Subcutaneous adipose tissue (tissue), 4 donors: ENCODE data around the gene MBD3. TPM values are rescaled to one million over a fixed set of nuclear protein-coding genes. Genes with fewer than 3 reads are reported as not detected.

ENCODE experiments used
- total RNA-seq, 4 donors: library from RNA; depleted of rRNA; stranded (reverse); fragments of >200 nt; gene quantifications; one replicate each; pipeline ENCODE4 v1.1.0, GENCODE V29; 2016
- TF ChIP-seq, protein P1 (sequence below): fragments of 450-650 bp; IDR thresholded peaks from one replicate; pipeline ENCODE4 v1.5.1; 2016; ENCODE audit warnings: low read depth, mild to moderate bottlenecking, control low read depth, antibody characterized with exemption, moderate library complexity

MBD3 gene
- total RNA-seq, 4 donors from 2014 or later: 31.0 to 83.6 (median 35.5) TPM

DNA sequence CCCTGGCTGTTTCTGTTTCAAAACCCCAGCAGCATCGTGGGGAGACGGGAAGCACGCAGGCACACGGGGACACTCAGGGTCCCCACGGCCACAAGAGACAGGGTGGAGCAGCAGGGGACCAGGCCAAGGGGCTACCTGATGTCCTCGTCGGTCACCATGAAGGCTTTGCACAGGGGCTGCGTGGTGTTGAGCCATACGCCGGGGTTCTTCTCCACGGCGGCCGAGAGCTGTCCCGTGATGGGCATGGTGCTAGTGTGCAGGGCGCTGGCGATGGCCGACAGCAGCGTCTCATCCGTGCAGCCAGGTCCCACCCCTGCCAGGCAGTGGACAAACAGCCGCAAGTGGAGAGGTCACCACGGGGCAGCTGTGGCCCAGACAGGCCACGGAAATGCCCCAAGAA is 11.7 kb downstream of the MBD3 start:
- TF ChIP-seq, protein P1, sequence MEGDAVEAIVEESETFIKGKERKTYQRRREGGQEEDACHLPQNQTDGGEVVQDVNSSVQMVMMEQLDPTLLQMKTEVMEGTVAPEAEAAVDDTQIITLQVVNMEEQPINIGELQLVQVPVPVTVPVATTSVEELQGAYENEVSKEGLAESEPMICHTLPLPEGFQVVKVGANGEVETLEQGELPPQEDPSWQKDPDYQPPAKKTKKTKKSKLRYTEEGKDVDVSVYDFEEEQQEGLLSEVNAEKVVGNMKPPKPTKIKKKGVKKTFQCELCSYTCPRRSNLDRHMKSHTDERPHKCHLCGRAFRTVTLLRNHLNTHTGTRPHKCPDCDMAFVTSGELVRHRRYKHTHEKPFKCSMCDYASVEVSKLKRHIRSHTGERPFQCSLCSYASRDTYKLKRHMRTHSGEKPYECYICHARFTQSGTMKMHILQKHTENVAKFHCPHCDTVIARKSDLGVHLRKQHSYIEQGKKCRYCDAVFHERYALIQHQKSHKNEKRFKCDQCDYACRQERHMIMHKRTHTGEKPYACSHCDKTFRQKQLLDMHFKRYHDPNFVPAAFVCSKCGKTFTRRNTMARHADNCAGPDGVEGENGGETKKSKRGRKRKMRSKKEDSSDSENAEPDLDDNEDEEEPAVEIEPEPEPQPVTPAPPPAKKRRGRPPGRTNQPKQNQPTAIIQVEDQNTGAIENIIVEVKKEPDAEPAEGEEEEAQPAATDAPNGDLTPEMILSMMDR: no peak

DNA sequence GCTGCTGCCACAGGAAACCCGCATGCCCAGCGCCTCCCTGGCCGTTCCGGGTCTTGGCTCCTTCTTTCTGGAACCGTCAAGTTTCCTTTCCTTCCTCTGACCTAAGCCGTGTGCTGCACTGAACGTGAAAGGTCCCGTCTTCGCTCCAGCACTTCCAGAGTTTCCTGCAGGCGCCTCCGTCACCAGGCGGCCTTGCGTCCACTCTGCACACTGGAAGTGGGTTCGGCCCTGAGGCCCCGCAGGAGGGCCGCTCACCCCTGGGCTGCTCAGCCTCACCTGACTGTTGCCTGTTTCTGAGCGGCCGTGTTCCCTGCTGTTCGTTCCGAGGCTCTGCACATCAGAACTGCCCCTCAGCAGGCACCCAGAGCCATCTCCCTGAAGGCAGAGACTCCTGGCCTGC is 12.3 kb downstream of the MBD3 start:
- TF ChIP-seq, protein P1: no peak

DNA sequence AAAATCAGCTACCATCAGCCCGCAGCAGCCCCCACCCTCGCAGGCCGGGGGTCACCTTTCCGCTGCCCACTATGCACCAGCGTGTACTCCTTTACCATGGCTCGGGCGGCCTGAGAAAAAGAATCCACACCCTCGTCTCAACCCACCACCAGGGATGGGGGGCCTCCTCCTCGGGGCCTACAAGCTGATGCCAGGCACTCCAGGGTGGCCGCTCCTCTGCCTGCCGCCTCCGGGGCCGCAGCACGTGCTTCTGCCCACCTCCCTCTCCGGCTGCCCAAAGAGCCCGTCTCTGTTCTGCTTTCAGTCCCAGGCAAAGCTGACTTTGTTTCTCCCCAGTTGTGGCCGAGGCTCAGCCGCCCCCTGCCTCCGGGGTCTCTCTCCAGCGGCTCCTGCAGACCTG is 13.4 kb downstream of the MBD3 start:
- TF ChIP-seq, protein P1: no peak

DNA sequence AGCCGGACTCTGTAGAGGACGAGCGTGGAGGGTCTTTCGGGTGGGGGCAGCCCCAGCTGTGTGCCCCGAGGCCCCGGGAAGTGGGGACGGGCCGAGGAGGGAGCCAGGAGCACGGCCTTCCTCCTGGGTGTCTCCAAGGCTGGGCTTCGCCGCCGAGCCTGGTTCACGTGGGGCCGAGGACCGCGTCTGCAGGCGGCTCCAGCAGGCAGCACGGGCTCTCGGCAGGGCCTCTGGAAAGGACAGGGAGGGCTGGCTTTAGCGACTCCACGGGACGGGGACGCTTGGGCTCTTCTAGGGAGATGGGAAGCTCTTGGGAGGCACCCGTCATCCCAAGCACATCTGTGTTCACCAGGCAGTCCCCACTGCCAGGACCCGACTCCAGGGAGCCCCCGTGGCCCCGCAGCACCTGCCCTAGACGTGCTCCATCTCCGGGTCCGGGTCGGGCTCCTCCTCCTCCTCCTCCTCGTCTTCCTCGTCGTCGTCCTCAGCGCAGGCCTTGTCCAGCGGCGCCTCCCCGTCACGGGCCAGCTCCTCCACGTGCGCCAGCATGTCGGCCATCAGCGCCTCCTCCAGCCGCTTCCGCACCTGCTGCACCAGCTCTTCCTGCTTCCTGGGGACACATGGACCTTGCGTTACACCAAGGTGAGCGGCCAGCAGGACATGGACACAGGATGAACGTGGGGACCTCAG is 14.6 kb downstream of the MBD3 start:
- TF ChIP-seq, protein P1: no peak

DNA sequence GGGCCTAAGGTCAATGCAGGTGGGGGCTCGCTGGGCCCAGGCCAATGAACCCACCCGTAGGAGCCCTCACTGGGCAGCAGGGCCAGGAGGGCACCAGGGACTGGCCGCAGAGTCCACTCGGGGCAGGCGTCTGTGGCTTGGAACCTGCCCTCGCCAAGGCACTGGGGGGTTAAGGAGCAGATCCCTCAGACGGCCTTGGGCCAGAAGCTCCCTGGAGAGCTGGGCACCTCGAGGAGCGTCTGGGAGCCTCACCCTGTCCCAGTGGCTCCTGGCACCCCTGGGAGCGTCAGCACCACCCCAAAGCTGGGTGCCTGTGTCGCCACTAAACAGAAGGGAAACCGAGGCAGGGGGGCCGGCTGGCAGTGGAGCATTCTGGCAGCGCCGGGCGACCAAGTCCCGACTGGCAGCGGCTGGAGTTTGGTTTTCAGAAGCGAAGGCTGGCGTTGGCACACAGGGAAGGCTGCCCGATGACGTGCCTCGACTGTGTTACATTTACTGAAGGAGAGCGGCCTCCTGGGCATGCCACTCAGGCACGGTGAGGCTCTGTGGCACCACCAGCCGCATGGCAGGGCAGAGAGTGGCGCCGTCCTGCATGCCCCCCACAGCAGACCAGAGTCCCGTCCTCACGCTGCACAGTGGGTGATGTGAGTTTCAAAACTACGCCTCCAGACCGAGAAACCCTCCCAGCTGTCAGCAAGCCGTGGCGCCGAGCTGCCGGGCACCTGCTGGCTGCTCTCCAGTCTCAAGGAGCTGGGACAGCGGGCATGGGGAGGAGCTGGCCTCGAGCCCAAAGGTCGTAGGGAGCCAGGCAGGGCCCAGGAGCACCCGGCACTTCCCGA is 15.4 kb downstream of the MBD3 start:
- TF ChIP-seq, protein P1: no peak

DNA sequence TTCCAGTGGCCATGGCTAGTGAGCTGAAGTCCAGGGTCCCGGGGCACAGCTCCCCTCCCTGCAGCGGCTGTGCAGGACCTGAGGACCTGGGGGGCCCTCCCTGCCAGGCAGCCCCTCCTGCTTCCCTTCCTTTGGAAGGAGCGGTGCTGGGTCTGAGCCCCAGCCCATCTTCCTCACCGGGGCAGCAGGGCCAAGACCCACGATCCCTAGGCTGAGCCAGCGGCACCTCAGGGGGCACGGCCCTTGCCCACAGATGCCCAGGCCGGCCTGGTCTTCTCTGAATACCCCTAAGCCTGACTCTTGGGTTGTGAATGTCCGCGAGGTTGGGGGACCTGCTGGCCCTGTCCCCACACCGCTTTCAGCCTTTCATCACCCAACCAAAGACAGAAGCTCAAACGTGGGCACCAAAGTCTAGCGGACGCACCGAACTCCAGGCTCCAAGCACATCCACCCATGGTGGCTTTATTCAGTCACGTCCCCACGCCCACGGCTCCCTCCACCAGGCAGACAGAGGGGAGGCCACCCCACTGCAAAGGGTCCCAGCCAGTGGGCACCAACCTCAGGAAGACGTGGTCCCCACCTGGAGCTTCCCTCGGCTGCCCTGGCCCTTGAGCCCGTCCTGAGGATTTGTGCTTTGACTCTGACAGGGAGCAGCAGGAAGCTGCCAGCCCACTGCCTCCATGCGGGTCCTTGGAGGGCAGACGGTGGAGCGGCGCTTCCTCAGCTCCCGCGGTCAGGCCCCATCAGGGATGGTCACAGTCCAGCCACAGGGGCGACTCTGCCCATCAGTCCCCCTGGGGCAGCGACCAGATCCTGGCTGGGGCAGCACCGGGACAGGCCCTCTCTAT is 16.2 kb downstream of the MBD3 start:
- TF ChIP-seq, protein P1: no peak
